Glutamatergic neuron (in vitro differentiated cells): ENCODE data around the gene C6orf89. TPM values are rescaled to one million over a fixed set of nuclear protein-coding genes. Genes with fewer than 3 reads are reported as not detected.

Experiments
- DNase-seq: peaks from one replicate; pipeline ENCODE4 v3.0.0; 2022
- H3K27ac Mint-ChIP-seq: one replicate; pipeline ENCODE4 v1.8.0; 2020; ENCODE audit warnings: mild to moderate bottlenecking, mixed read lengths, inconsistent platforms; ENCODE audit not compliant: unreplicated experiment
- H3K27me3 Mint-ChIP-seq: one replicate; pipeline ENCODE4 v1.8.0; 2020; ENCODE audit warnings: mild to moderate bottlenecking, moderate library complexity, mixed read lengths, inconsistent platforms; ENCODE audit not compliant: unreplicated experiment
- H3K36me3 Mint-ChIP-seq: one replicate; pipeline ENCODE4 v1.8.0; 2020; ENCODE audit warnings: mild to moderate bottlenecking, mixed read lengths, inconsistent platforms; ENCODE audit not compliant: unreplicated experiment
- H3K4me1 Mint-ChIP-seq: one replicate; pipeline ENCODE4 v1.8.0; 2020; ENCODE audit warnings: mild to moderate bottlenecking, low read depth, mixed read lengths, inconsistent platforms; ENCODE audit not compliant: unreplicated experiment
- H3K4me3 Mint-ChIP-seq: one replicate; pipeline ENCODE4 v1.8.0; 2020; ENCODE audit warnings: mild to moderate bottlenecking, mixed read lengths, inconsistent platforms; ENCODE audit not compliant: unreplicated experiment
- H3K9me3 Mint-ChIP-seq: one replicate; pipeline ENCODE4 v1.8.0; 2020; ENCODE audit warnings: mild to moderate bottlenecking, moderate library complexity, mixed read lengths, inconsistent platforms; ENCODE audit not compliant: unreplicated experiment
- CTCF ChIP-seq: fragments of 200-600 bp; sonication (generic); IDR thresholded peaks from one replicate; pipeline ENCODE4 v1.5.0; 2021; ENCODE audit not compliant: partially characterized antibody, unreplicated experiment
- total RNA-seq: library from RNA; stranded (reverse); fragmentation: NEBNext Ultra II Directional; extraction: Animal tissue kit (Norgen Biotek cat#: 25700); gene quantifications from one replicate; pipeline ENCODE4 v1.2.1, GENCODE V29; 2021; ENCODE audit not compliant: unreplicated experiment

Gene C6orf89
- total RNA-seq, 1 donor from 2014 or later: 57.0 TPM

GRCh38 chr6:36955136-36955535 is 69.4 kb downstream of the C6orf89 start:
- Mint-ChIP-seq H3K27ac (no peak overlapping the region), H3K9me3 (peaks cover 2% of the 10 kb centered on the region), H3K36me3 (no peaks in the 10 kb centered on the region), H3K27me3 (peaks cover 1% of the 10 kb centered on the region), H3K4me3 (no peak overlapping the region), H3K4me1 (no peaks in the 10 kb centered on the region)
- no peak for TF ChIP-seq CTCF
- no peak for DNase-seq

- TF ChIP-seq CTCF: no peak
- H3K9me3 Mint-ChIP-seq: peaks cover 2% of the 10 kb centered on the region
- no peak overlapping the region for H3K27ac Mint-ChIP-seq
- peaks cover 1% of the 10 kb centered on the region for H3K27me3 Mint-ChIP-seq
- H3K36me3 Mint-ChIP-seq: no peaks in the 10 kb centered on the region
- no peaks in the 10 kb centered on the region for H3K4me1 Mint-ChIP-seq
- no peak for DNase-seq
- H3K4me3 Mint-ChIP-seq: no peak overlapping the region
Measured at GRCh38 chr6:36955671-36956445, 70.1 kb downstream of the C6orf89 start.

- DNase-seq: no peak
- peaks cover 1% of the 10 kb centered on the region for H3K27me3 Mint-ChIP-seq
- peaks cover 6% of the 10 kb centered on the region for H3K9me3 Mint-ChIP-seq
- no peak for TF ChIP-seq CTCF
- H3K27ac Mint-ChIP-seq: no peak overlapping the region
- no peaks in the 10 kb centered on the region for H3K36me3 Mint-ChIP-seq
- H3K4me3 Mint-ChIP-seq: no peak overlapping the region
- no peaks in the 10 kb centered on the region for H3K4me1 Mint-ChIP-seq
Measured at GRCh38 chr6:36956446-36956820, 70.7 kb downstream of the C6orf89 start.

- no peak for DNase-seq
- Mint-ChIP-seq H3K27me3 (peaks cover 3% of the 10 kb centered on the region), H3K27ac (no peak overlapping the region), H3K4me1 (no peaks in the 10 kb centered on the region), H3K9me3 (peaks cover 6% of the 10 kb centered on the region), H3K36me3 (no peaks in the 10 kb centered on the region), H3K4me3 (no peak overlapping the region)
- TF ChIP-seq CTCF: no peak
Measured at GRCh38 chr6:36957773-36958271, 72.1 kb downstream of the C6orf89 start.

- H3K9me3 Mint-ChIP-seq: peaks cover 5% of the 10 kb centered on the region
- H3K4me3 Mint-ChIP-seq: no peak overlapping the region
- DNase-seq: no peak
- H3K27me3 Mint-ChIP-seq: peaks cover 3% of the 10 kb centered on the region
- TF ChIP-seq CTCF: no peak
- H3K36me3 Mint-ChIP-seq: no peaks in the 10 kb centered on the region
- H3K27ac Mint-ChIP-seq: no peak overlapping the region
- H3K4me1 Mint-ChIP-seq: no peaks in the 10 kb centered on the region
Measured at GRCh38 chr6:36958775-36959554, 73.2 kb downstream of the C6orf89 start.
